NCI-H2196 treated with DMSO at 0.1 percent for 48 hours (cell line): Measurements from ENCODE around the gene MMP19.
"Not testable (repeated sequence)": the region's sequence is repeated elsewhere in the genome, so short reads cannot be mapped to it uniquely, and the experiment has no call there.

ENCODE experiments used
- DNase-seq: peaks from one replicate; lab custom pipeline; 2025; ENCODE audit not compliant: unreplicated experiment; lab: John Stamatoyannopoulos, UW

Gene MMP19

DNA sequence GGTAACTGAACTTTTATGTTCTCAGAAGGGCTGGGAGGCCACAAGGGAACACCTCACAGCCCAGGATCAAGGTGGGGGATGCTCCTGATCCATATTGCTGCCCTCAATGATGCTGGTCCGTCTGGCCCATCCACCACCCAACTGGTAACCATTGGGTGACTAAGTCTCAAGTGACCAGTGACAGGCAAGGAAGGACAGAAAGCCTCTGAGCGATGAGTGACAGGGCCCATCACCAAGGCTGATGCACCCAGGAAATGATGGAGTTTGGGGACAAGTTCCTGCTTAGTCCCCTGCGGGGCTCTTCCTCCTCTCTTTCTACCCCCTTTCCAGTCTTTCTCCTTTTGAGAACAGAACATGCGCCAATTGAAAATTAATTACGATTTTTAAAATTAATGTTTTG is 2.6 kb upstream of the MMP19 start:
- DNase-seq: no peak

GRCh38 chr12:55844961-55845360 is 2.2 kb upstream of the MMP19 start:
- DNase-seq: no peak

GRCh38 chr12:55843431-55843830 is 695 bp upstream of the MMP19 start:
- no peak for DNase-seq

DNA sequence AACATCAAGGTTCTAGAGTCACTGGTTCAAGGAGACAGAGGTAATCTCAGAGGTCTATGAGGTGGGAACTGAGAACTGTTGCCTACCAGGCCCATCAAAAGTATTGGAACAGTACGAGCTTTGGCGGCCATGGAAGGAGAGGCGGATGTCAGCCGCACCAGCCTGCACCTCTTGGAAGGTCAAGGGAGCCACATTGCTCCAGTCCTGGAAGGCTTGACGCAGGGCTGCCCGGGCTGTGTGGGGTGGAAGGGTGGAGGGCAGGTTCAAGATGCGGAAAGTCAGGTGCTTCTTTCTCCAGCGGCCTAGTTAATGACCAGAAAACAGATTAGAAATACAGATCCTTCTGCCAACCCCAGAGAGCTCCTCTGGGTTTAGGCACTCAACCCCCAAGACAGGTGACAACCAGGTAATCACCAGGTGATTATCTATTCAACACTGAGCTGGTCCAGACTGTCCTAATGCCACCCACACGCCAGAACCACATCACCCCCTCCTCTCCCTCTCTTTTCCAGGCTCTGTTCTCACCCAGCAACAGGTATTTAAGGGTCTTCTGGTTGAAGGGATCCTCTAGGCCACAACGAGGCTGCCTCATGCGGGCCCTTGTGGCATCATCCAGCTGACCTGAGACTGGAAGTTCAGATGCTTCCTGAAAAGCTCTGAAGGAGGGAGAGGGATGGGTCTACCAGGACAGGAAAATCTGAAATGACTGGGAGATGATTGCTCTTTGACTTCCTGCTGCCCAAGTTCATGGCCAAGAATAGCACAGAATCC is 2.0 kb downstream of the MMP19 start:
- DNase-seq: no peak

GRCh38 chr12:55839345-55840140 is 3.2 kb downstream of the MMP19 start:
- no peak for DNase-seq

DNA sequence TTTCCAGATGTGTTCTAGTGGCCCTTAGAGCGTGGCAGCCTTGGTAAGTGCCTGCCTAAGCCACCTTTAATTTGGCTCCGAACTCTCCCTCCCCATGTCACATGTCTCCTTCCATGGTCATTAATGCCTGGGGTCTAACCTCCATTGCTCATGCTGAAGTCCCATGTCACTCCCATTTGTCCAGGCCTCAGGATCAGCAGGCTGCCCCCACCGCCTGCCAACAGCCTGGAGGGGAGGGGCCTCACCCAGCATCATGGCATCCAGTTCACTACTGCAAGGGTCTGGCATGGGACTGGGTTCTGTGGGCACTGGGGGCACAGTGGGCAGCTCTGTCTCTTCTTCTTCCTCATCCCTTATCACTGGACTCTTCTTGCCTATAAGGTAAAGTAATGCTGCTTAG is 4.4 kb downstream of the MMP19 start:
- no peak for DNase-seq

DNA sequence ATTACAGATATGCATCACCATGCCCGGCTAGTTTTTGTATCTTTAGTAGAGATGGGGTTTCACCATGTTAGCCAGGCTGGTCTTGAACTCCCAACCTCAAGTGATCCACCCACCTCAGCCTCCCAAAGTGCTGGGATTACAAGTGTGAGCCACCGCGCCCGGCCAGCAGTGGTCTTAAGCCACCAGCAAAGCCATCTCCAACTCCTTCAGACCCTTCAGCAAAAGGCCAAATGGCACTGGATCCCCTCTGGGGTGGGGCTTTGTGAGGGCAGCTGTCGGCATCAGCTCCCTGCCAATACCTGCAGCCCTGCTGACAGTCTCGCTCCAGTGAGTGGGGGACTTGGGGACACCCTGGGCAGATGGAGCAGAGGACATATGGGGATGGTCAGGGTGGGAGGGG is 8.3 kb downstream of the MMP19 start:
- DNase-seq: not testable (repeated sequence)

- no peak for DNase-seq
Observed at GRCh38 chr12:55833056-55833455, 9.7 kb downstream of the MMP19 start.

DNA sequence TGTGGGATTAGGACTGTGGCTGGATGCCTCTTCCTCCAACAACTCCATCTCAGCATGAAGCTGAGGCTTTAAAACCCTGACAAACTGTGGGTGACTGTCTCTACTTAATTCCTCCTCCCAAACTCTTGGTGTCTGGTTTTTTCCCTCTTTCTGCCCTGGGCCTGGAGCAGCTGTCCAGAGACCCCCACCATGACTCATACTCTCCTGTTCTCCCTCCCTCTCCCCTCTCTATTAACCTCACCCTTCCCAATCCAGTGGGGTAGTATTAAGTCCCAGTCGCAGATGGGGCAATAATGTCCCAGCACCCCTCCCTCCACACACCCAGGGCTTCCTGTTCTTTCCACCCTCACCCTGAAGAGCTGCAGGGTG is 11.3 kb downstream of the MMP19 start:
- no peak for DNase-seq

DNA sequence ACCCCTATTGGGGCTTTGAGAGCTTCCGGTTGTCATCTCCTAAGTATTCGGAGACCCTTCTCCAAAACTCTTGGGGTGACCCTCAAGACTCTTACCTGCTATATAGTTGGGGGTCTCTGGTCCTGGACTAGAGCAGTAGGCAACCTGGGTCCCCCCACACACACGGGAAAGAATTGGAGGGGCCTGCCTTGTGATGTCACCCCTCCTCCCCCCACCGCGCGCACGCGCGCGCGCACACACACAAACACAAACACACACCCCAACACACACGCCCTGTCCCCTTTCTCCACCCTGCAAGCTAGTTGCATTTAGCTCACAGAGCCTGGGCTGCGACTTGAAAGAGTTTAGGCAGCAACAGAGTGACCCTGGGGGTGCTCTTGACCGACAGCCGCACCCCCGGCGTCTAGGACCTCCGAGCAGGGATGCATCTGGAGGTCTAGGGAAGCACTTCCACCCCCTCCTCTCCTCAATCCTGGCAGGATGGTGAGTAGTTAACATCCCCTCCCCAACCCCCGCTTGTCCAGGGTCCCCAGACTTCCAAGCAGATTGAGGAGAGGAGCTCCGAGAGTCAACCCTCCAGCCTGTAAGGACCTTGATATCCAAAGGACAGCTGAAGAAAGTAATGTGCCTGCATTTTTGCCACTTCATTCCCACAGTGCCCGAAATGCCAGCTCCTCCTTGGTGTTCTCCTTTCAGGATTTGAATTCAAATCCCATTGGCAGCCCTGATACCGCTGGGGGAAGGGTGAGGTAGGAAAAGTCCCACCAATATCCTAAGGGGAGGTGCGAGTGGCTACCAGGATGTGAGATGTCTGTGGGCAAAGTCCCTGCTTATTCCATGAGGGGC is 11.9 kb downstream of the MMP19 start:
- DNase-seq: no peak

DNA sequence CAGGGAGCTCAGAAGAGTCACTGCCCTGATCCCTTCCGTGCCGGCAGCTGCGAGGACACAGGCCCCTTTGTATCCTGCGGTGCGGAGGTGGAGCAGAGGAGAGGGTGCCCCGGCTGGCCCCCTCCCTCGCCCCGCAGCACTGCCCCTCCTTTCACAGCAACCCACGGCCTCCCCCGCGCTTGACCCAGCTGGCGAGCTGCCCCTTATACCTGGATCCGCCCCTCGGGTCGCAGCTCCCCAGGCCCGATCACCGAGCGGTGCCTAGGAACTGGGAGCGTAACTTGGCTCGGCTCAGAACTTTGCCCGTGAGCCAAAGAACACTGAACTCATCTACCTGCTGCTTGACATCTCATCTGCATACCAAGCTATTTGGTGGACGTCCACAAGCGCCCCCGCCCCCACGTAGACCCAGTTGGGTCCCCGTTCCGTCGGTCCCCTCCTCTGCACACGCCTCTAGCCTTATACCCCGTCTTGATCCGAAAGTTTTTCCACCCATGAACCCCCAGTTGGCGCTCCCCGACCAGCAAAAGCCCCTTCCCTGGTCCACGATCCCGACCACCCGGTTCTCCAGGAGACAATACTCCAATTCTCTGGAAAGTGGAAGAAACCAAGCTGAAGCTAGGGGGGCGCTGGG is 12.7 kb downstream of the MMP19 start:
- no peak for DNase-seq

GRCh38 chr12:55828357-55828756 is 14.4 kb downstream of the MMP19 start:
- DNase-seq: no peak

- no peak for DNase-seq
Observed at GRCh38 chr12:55827806-55828205, 14.9 kb downstream of the MMP19 start.

- no peak for DNase-seq
Observed at GRCh38 chr12:55824726-55825125, 18.0 kb downstream of the MMP19 start.

DNA sequence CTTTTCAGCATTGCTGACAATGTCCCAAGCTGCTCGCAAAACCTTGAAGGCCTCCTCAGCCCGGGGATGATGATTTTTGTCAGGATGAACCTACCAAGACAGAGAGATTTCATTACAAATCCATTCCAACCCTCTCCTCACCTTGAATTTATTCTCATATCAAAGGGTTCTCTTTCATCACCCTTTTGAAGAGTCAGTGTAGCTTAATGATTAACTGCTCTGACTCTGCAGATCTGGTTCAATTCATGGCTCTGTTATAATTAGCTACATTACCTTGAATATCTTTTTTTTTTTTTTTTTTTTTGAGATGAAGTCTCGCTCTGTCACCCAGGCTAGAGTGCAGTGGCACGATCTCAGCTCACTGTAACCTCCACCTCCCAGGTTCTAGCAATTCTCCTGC is 19.3 kb downstream of the MMP19 start:
- no peak for DNase-seq

DNA sequence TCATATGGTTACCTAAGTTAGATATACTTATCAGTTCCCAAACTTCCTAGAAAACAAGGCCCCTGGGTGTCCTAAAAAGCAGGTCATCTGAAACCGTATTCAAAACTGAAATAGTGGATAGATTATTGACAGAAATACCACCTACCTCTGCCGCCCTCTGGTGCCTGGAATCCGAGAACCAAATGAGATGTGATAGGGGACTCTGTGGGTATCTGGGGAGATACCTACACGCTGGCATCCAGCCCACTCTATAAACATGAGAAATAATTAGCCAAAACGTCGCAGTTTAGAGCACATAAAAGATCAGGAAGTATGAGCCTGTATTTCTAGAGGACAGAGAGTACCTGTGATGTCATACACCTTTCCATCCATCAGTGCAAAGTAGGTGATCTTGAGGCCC is 20.5 kb downstream of the MMP19 start:
- no peak for DNase-seq

DNA sequence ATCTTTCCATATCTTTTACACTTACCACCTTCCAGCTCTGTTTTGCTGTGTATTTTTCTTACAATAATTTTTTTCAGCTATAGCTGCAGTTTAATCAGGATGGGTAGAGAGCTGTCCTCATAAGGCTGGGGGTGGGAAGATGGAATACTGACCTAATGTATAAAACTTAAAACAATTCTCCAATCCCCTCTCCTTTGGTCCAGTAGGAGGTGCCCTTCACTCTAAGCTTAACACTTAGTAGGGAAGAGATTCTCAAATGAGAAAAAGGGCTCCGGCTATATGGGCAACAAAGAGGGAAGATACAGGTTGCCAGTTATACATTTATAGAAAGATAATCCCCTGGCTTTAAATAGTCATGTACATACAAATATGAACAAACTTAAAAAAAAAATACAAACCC is 22.1 kb downstream of the MMP19 start:
- no peak for DNase-seq

DNA sequence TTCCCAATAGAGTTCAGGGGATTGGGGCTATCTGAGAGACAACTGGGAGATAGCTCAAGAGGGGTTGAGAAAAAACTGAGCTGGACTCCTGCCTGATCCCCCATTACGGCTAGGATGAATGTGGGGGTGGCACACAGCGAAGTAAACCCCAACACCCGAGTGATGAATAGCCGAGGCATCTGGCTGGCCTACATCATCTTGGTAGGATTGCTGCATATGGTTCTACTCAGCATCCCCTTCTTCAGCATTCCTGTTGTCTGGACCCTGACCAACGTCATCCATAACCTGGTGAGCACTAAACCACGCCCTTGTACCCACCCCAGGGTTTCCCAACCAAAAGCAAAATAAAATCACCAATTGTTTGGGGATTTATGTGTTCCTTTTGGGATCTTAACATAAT is 23.9 kb downstream of the MMP19 start:
- DNase-seq: no peak

- DNase-seq: no peak
Observed at GRCh38 chr12:55818140-55818728, 24.5 kb downstream of the MMP19 start.

- peak; percentile 100 for DNase-seq
Observed at GRCh38 chr12:55817345-55818139, 25.2 kb downstream of the MMP19 start, which contains the start of the genes ORMDL2 and SARNP. TSS of gene ORMDL2 (plus strand) at chr12:55818041. CDS start at chr12:55819000, 959 bp downstream. TSS of gene SARNP (minus strand) at chr12:55817724. CDS start at chr12:55817701, 23 bp downstream.
